ENCODE data around the gene CREB5.

The CREB5 gene

GRCh38 chr7:28408105-28408959, 4.0 kb upstream of the CREB5 start:
- no peak for TF ChIP-seq TAF1 (IDR thresholded peaks at IDR 0.05; ENCODE audit: borderline replicate concordance, low read depth, low read length)
- no peak for TF ChIP-seq POLR2AphosphoS5 (IDR thresholded peaks at IDR 0.05; ENCODE audit: low read depth, low read length)
- no peak for TF ChIP-seq POLR2A (IDR thresholded peaks at IDR 0.05; ENCODE audit: low read depth, low read length)
- DNase-seq (ENCODE audit: insufficient read length): no peak
- FAIRE-seq: no peak

GRCh38 chr7:28408960-28409715, 3.2 kb upstream of the CREB5 start:
- peak; percentile 49 for DNase-seq (ENCODE audit: insufficient read length)
- peak; percentile 74 for FAIRE-seq
- TF ChIP-seq POLR2A (IDR thresholded peaks at IDR 0.05; ENCODE audit: low read depth, low read length): no peak; the same call in 1 of the 2 replicates
- TF ChIP-seq POLR2AphosphoS5 (IDR thresholded peaks at IDR 0.05; ENCODE audit: low read depth, low read length): no peak; the same call in 1 of the 2 replicates
- TF ChIP-seq TAF1 (IDR thresholded peaks at IDR 0.05; ENCODE audit: borderline replicate concordance, low read depth, low read length): no peak

- FAIRE-seq (no peak), DNase-seq (ENCODE audit: insufficient read length) (no peak)
- no peak for TF ChIP-seq TAF1 (IDR thresholded peaks at IDR 0.05; ENCODE audit: borderline replicate concordance, low read depth, low read length)
- TF ChIP-seq POLR2AphosphoS5 (IDR thresholded peaks at IDR 0.05; ENCODE audit: low read depth, low read length): 0 out of 2 replicates have a peak, but pooled peaks have one; percentile 33
- peak; percentile 46; the same call in 1 of the 2 replicates for TF ChIP-seq POLR2A (IDR thresholded peaks at IDR 0.05; ENCODE audit: low read depth, low read length)
These were observed 2.3 kb upstream of the CREB5 start for GRCh38 chr7:28409716-28410627.

- DNase-seq (ENCODE audit: insufficient read length): no peak
- FAIRE-seq: peak; percentile 85
- TF ChIP-seq TAF1 (IDR thresholded peaks at IDR 0.05; ENCODE audit: borderline replicate concordance, low read depth, low read length): no peak
- TF ChIP-seq POLR2A (IDR thresholded peaks at IDR 0.05; ENCODE audit: low read depth, low read length): peak; percentile 66; the same call in 1 of the 2 replicates
- peak; percentile 61; the same call in 1 of the 2 replicates for TF ChIP-seq POLR2AphosphoS5 (IDR thresholded peaks at IDR 0.05; ENCODE audit: low read depth, low read length)
These were observed 1.4 kb upstream of the CREB5 start for GRCh38 chr7:28410628-28411531.

- no peak for TF ChIP-seq POLR2A (IDR thresholded peaks at IDR 0.05; ENCODE audit: low read depth, low read length)
- DNase-seq (ENCODE audit: insufficient read length) (no peak), FAIRE-seq (no peak)
These were observed 693 bp downstream of the CREB5 start for GRCh38 chr7:28413011-28413410.

GRCh38 chr7:28414453-28414852, 2.1 kb downstream of the CREB5 start:
- FAIRE-seq (no peak), DNase-seq (ENCODE audit: insufficient read length) (no peak)
- TF ChIP-seq POLR2A (IDR thresholded peaks at IDR 0.05; ENCODE audit: low read depth, low read length) (no peak), POLR2AphosphoS5 (IDR thresholded peaks at IDR 0.05; ENCODE audit: low read depth, low read length) (no peak), TAF1 (IDR thresholded peaks at IDR 0.05; ENCODE audit: borderline replicate concordance, low read depth, low read length) (no peak)

- FAIRE-seq (no peak), DNase-seq (ENCODE audit: insufficient read length) (no peak)
- TF ChIP-seq POLR2A (IDR thresholded peaks at IDR 0.05; ENCODE audit: low read depth, low read length) (no peak), POLR2AphosphoS5 (IDR thresholded peaks at IDR 0.05; ENCODE audit: low read depth, low read length) (no peak), TAF1 (IDR thresholded peaks at IDR 0.05; ENCODE audit: borderline replicate concordance, low read depth, low read length) (no peak)
These were observed 5.1 kb downstream of the CREB5 start for GRCh38 chr7:28417321-28417940.

- FAIRE-seq: no peak
- DNase-seq (ENCODE audit: insufficient read length): no peak
- TF ChIP-seq POLR2A (IDR thresholded peaks at IDR 0.05; ENCODE audit: low read depth, low read length): no peak
- TF ChIP-seq POLR2AphosphoS5 (IDR thresholded peaks at IDR 0.05; ENCODE audit: low read depth, low read length): no peak
- no peak for TF ChIP-seq TAF1 (IDR thresholded peaks at IDR 0.05; ENCODE audit: borderline replicate concordance, low read depth, low read length)
These were observed 6.0 kb downstream of the CREB5 start for GRCh38 chr7:28418311-28418710.

GRCh38 chr7:28418966-28419365, 6.6 kb downstream of the CREB5 start:
- DNase-seq (ENCODE audit: insufficient read length): no peak
- no peak for FAIRE-seq

GRCh38 chr7:28419716-28420115, 7.4 kb downstream of the CREB5 start:
- no peak for DNase-seq (ENCODE audit: insufficient read length)
- no peak for FAIRE-seq
- TF ChIP-seq TAF1 (IDR thresholded peaks at IDR 0.05; ENCODE audit: borderline replicate concordance, low read depth, low read length) (no peak), POLR2A (IDR thresholded peaks at IDR 0.05; ENCODE audit: low read depth, low read length) (no peak), POLR2AphosphoS5 (IDR thresholded peaks at IDR 0.05; ENCODE audit: low read depth, low read length) (no peak)

More at GRCh38 chr7:28418966-28419365, 6.6 kb downstream of the CREB5 start:
- TF ChIP-seq POLR2A (IDR thresholded peaks at IDR 0.05; ENCODE audit: low read depth, low read length) (no peak), POLR2AphosphoS5 (IDR thresholded peaks at IDR 0.05; ENCODE audit: low read depth, low read length) (no peak), TAF1 (IDR thresholded peaks at IDR 0.05; ENCODE audit: borderline replicate concordance, low read depth, low read length) (no peak)

Measured in GM12892 (cell line).